Measurements from ENCODE around the gene BAG2. TPM values are rescaled to one million over a fixed set of nuclear protein-coding genes. Genes with fewer than 3 reads are reported as not detected.
A peak's percentile ranks its signal among the peaks of the same experiment; 100 is the strongest.

The BAG2 gene
- total and polyA plus RNA-seq, 2 of the 13 experiments (the other 11 are each of a cell fraction or from before 2014, with no cell fraction given) = 5.7 to 15.1 TPM

DNA sequence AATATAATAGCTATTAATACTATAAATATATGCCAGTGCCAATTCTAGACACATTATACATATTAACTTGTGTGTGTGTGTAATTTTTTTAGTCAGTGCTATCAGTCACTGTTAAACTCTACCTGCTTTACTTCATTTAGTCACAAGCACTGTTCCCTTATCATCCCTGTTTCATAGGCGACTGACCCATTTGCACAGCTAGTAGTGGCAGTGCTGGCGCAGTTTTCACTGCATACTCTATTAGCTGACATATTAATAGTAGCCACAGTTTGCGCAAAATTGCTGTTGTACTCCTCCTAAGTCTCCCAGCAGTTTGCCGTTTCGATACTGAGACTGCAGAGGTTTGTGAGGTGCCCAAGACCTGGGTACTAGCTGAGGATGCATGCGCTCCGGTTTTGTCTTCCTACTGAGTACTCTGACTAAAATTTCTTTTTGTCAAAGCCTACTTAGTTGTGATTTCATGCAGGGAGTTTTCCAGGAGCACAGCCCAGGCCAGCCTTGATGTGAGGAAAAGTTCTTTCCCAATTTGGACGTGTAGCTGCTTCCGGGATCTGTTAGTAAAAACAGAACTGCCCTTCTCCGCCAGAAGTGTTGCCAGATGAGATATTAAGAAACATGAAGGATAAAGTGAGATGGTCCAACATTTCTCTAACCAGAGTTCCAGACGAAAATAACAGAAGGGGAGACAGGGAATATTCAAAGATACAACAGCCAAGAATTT lies 5.6 kb downstream of the BAG2 start:
- no peak overlapping the region for H3K9ac ChIP-seq (ENCODE audit: insufficient read depth, low read depth, low read length)
- POLR2A ChIA-PET = no interaction called here
- 94% methylated on average over 11 of the region's 11 CpGs for WGBS (ENCODE audit: low lambda C conversion rate)
- H3K27me3 ChIP-seq (ENCODE audit: control insufficient read depth in 1 of 2, insufficient read depth in 2 of 2, low read length in 2 of 2) = no peaks in the 10 kb centered on the region; a peak in 1 of 5 replicates
- H3K27ac ChIP-seq (ENCODE audit: extremely low read length, insufficient read depth, low read length) = no peak overlapping the region
- intact Hi-C loops (cut with micrococcal nuclease; ENCODE audit: unreplicated experiment) = no loop called here
- peaks cover 46% of the 10 kb centered on the region for H3K4me1 ChIP-seq (ENCODE audit: insufficient read depth, low read length)
- no peaks in the 10 kb centered on the region for H3K9me3 ChIP-seq (ENCODE audit: low read length)
- no peak overlapping the region for H2AFZ ChIP-seq (ENCODE audit: low read length)
- no peak for DNase-seq (ENCODE audit: low spot score)
- peaks cover 85% of the 10 kb centered on the region for H3K79me2 ChIP-seq (ENCODE audit: insufficient read depth, low read length)
- H3K36me3 ChIP-seq (replicated peaks in 1 of 2; ENCODE audit: control insufficient read depth in 1 of 2, insufficient read depth in 2 of 2, low read length in 2 of 2) = peaks cover 7 to 8% of the 10 kb centered on the region in 2 experiments
- H3K4me3 ChIP-seq (replicated peaks in 1 of 3; ENCODE audit: insufficient read depth in 1 of 3, low read depth in 2 of 3, low read length in 3 of 3) = no peak overlapping the region
- in situ Hi-C loops (cut with HindIII; ENCODE audit: extremely low pct_ligation_motif_present, low pct_unique_long_range_greater_than_20kb) = no loop called here
- no peak overlapping the region for H3K4me2 ChIP-seq (ENCODE audit: low read depth, low read length)
- H4K20me1 ChIP-seq (ENCODE audit: insufficient read depth, low read length) = no peaks in the 10 kb centered on the region; the same call in 1 of the 2 replicates
- TF ChIP-seq RBM22 (optimal IDR thresholded peaks at IDR 0.05; ENCODE audit: low read length) = peak; percentile 48
- TF ChIP-seq PTBP1 (IDR thresholded peaks at IDR 0.05; ENCODE audit: low read depth, low read length, poor library complexity, severe bottlenecking) = no peak
- no peak for ATAC-seq
- BruUV-seq (replicated peaks) = no TSS peak
- no peak for FAIRE-seq
- CTCF ChIA-PET (ENCODE audit: low intra/inter-chr PET ratio, low total read pairs) = no interaction called here

DNA sequence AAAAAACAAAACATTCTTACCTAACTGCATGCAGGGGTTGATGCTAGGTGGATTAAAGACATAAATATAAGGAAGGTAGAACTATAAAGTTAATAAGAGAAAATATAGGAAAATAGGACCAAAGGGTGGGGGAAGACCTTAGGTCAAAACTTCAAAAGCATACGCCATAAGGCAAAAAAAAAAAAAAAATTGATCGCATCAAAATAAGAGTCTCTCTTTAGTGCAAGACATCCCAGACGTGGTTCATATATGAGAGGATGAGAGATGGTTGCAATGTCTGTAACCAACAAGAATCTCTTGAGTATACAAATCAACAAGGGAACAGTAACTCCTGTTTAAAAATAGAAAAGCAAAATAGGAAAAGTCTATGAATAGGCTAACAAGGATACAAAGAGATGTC lies 8.5 kb downstream of the BAG2 start:
- intact Hi-C loops (cut with micrococcal nuclease; ENCODE audit: unreplicated experiment) (no loop called here), in situ Hi-C loops (cut with HindIII; ENCODE audit: extremely low pct_ligation_motif_present, low pct_unique_long_range_greater_than_20kb) (no loop called here)
- BruUV-seq (replicated peaks) = no TSS peak
- Histone ChIP-seq H3K9ac (ENCODE audit: insufficient read depth, low read depth, low read length) (no peak overlapping the region), H3K27me3 (ENCODE audit: control insufficient read depth in 1 of 2, insufficient read depth in 2 of 2, low read length in 2 of 2) (no peaks in the 10 kb centered on the region), H3K36me3 (replicated peaks in 1 of 2; ENCODE audit: control insufficient read depth in 1 of 2, insufficient read depth in 2 of 2, low read length in 2 of 2) (peaks cover 18 to 29% of the 10 kb centered on the region in 2 experiments), H3K27ac (ENCODE audit: extremely low read length, insufficient read depth, low read length) (no peak overlapping the region), H3K9me3 (ENCODE audit: low read length) (no peaks in the 10 kb centered on the region), H3K4me2 (ENCODE audit: low read depth, low read length) (no peak overlapping the region), H2AFZ (ENCODE audit: low read length) (no peak overlapping the region), H4K20me1 (ENCODE audit: insufficient read depth, low read length) (no peaks in the 10 kb centered on the region; the same call in 1 of the 2 replicates), H3K79me2 (ENCODE audit: insufficient read depth, low read length) (peaks cover 56% of the 10 kb centered on the region), H3K4me1 (ENCODE audit: insufficient read depth, low read length) (peaks cover 26% of the 10 kb centered on the region), H3K4me3 (replicated peaks in 1 of 3; ENCODE audit: insufficient read depth in 1 of 3, low read depth in 2 of 3, low read length in 3 of 3) (no peak overlapping the region)
- CTCF ChIA-PET (ENCODE audit: low intra/inter-chr PET ratio, low total read pairs) = no interaction called here
- DNase-seq (ENCODE audit: low spot score) (no peak), FAIRE-seq (no peak), ATAC-seq (no peak)
- 95% methylated on average over 3 of the region's 3 CpGs for whole genome bisulfite sequencing (ENCODE audit: low lambda C conversion rate)
- POLR2A ChIA-PET = interaction anchor here (1.3 kb wide), 1 partner anchor 9 kb away, joined by 4 read pairs; the partner anchor contains the start of gene BAG2
- TF ChIP-seq SRSF9 (IDR thresholded peaks at IDR 0.05; ENCODE audit: borderline replicate concordance, insufficient read depth, low read depth, low read length, poor library complexity, severe bottlenecking) (no peak), SALL2 (CRISPR knock-in tag; IDR thresholded peaks at IDR 0.05) (no peak), KLF6 (CRISPR knock-in tag; IDR thresholded peaks at IDR 0.05) (no peak), KLF13 (CRISPR knock-in tag; IDR thresholded peaks at IDR 0.05) (no peak)

Measured in HepG2 (cell line).